Psoas muscle (tissue), 8 donors: ENCODE data around the gene COL19A1. TPM values are rescaled to one million over a fixed set of nuclear protein-coding genes. Genes with fewer than 3 reads are reported as not detected.

ENCODE experiments used
- ATAC-seq, 4 donors: fragments of 200-7000 bp; cut with Tn5 transposase; one replicate each; pipeline ENCODE4 v1.9.1; 2020; ENCODE audit warnings: moderate library complexity in 3 of 4, mild to moderate bottlenecking in 2 of 4
- DNase-seq, 2 donors: peaks; one replicate each; pipeline ENCODE4 v3.0.0-alpha.2; 2020
- H3K27ac ChIP-seq: fragments of 200-600 bp; one replicate; pipeline ENCODE4 v1.8.0; 2022
- H3K27me3 ChIP-seq, 3 donors: fragments of 200-600 bp in 1 of 3; one replicate each; pipeline versions ENCODE4 v1.6.1 to v1.8.0; 2013 to 2022; ENCODE audit warnings: low read length in 2 of 3, mild to moderate bottlenecking in 2 of 3, moderate library complexity in 1 of 3; ENCODE audit not compliant: insufficient read depth in 3 of 3
- H3K36me3 ChIP-seq, 2 donors: fragments of 200-600 bp in 1 of 2; one replicate each; pipeline versions ENCODE4 v1.6.1 to v1.8.0; 2013 to 2022; ENCODE audit warnings: low read depth in 1 of 2, mild to moderate bottlenecking in 1 of 2, moderate library complexity in 1 of 2; ENCODE audit not compliant: insufficient read depth in 1 of 2
- H3K4me1 ChIP-seq: fragments of 200-600 bp; one replicate; pipeline ENCODE4 v1.8.0; 2022
- H3K4me3 ChIP-seq: fragments of 200-600 bp; one replicate; pipeline ENCODE4 v1.8.0; 2022; ENCODE audit warnings: mild to moderate bottlenecking
- H3K9me3 ChIP-seq: fragments of 200-600 bp; one replicate; pipeline ENCODE4 v1.8.0; 2022
- WGBS, 3 donors: extraction: QIAGEN DNeasy Blood & Tissue Kit; methylation state at CpG; one replicate each; pipeline versions ENCODE4 v1.1.6 to v1.1.7; 2013; 5-methylcytosine and 5-hydroxymethylcytosine counted together
- intact Hi-C, 2 donors: fragments of 100-400 bp; cut with DNase I; formaldehyde crosslinking; loops; one replicate each; pipeline versions ENCODE4 v1.11.0 to v1.14.2; 2022
- polyA plus RNA-seq, 3 donors: library from polyadenylated mRNA; stranded (reverse); fragments of 200-250 nt; gene quantifications; one replicate each; pipeline ENCODE4 v1.2.3, GENCODE V29; 2013
- total RNA-seq, 4 donors: library from RNA; stranded (reverse); fragmentation: NEBNext Ultra II Directional in 2 of 4; extraction: Animal tissue kit (Norgen Biotek cat#: 25700) in 2 of 4; gene quantifications; one replicate each; pipeline versions ENCODE4 v1.2.1 to v1.2.4, GENCODE V29; 2021 to 2023
- TF ChIP-seq, protein P1 (sequence below): fragments of 200-600 bp; IDR thresholded peaks from one replicate; pipeline ENCODE4 v1.8.0; 2022; ENCODE audit warnings: antibody characterized with exemption
- donor health status: healthy with polysubstance abuse.
- donor health status: DM: no; HTN: no; CAD: no; lungs with moderate emphysema.
- donor health status: Bipolar disorder and iron deficiency.
- donor health status: healthy.
- donor health status: DM: yes; HTN: yes; CAD: no.
- donor health status: DM: no; HTN: no; CAD: no.
- donor health status: DM: no; HTN: no; CAD: no.
- donor health status: DM: yes; HTN: yes; CAD: no.

The COL19A1 gene
- total and polyA plus RNA-seq, 7 donors = 0.01 to 10.3 (median 0.33) TPM

DNA sequence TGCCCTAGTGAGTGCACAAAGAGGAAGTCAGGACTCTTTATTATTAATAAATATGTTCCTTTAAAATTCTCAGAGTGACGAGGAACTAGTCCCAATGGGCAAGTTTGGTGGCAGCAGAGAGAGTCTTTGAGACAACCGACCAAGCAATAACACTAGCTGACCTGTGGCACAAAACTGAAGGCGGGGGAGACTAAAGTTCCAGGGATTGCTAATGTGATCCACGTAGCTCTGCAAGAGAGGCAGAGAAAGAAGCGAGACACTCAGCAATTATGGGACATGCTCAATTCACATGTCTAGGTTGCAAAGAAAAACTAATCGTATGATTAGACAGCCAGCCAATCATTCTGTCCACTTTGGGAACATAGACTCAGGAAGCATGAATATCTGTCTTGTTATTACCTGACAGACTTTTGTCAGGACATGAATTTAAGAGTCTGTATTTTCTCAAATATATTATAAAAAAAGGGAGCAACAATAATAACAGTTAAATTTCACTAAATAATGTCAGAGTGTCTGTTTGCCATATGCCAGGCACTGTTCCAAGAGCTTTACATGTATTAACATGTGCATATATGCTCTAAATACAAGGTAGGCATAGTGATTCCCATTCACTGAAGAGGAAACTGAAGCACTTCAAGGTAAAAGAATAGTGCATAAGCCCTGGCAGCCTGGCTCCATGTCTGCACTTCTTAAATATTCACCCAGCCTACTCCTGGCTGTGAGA is 355.5 kb downstream of the COL19A1 start:
- H3K9me3 ChIP-seq = no peaks in the 10 kb centered on the region
- intact Hi-C loops = loop anchor here (5.0 to 10.0 kb wide), 2 partner anchors 145 to 793 kb away; no protein-coding TSS in a partner anchor

DNA sequence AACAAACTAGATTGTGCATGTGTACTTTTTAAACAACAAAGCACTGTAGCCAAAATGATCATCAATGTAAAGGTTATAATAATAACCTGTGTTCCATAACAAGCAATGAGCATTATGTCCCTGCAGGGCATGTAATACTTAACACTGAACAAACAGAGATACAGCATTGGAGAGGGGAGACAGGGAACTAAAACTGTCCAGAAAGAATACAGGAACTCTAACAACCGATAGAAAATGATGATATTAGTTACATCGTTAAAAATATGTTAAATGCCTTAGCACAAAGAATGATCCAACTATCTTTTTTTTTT is 356.0 kb downstream of the COL19A1 start:
- no peaks in the 10 kb centered on the region for H3K27me3 ChIP-seq
- no peaks in the 10 kb centered on the region for H3K9me3 ChIP-seq
- H3K27ac ChIP-seq = no peak overlapping the region
- no peak overlapping the region for H3K4me3 ChIP-seq
- TF ChIP-seq, protein P1, sequence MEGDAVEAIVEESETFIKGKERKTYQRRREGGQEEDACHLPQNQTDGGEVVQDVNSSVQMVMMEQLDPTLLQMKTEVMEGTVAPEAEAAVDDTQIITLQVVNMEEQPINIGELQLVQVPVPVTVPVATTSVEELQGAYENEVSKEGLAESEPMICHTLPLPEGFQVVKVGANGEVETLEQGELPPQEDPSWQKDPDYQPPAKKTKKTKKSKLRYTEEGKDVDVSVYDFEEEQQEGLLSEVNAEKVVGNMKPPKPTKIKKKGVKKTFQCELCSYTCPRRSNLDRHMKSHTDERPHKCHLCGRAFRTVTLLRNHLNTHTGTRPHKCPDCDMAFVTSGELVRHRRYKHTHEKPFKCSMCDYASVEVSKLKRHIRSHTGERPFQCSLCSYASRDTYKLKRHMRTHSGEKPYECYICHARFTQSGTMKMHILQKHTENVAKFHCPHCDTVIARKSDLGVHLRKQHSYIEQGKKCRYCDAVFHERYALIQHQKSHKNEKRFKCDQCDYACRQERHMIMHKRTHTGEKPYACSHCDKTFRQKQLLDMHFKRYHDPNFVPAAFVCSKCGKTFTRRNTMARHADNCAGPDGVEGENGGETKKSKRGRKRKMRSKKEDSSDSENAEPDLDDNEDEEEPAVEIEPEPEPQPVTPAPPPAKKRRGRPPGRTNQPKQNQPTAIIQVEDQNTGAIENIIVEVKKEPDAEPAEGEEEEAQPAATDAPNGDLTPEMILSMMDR = no peak
- H3K36me3 ChIP-seq = no peaks in the 10 kb centered on the region
- H3K4me1 ChIP-seq = no peaks in the 10 kb centered on the region
- intact Hi-C loops = loop anchor here (5.0 to 10.0 kb wide), 2 partner anchors 145 to 792 kb away; no protein-coding TSS in a partner anchor
- DNase-seq (no peak), ATAC-seq (no peak)
- 74 to 80% (median 79%) methylated on average over 2 of the region's 2 CpGs for WGBS, 3 donors

More for the DNA sequence above, 355.5 kb downstream of the COL19A1 start:
- Histone ChIP-seq H3K4me1 (no peaks in the 10 kb centered on the region), H3K36me3 (no peaks in the 10 kb centered on the region), H3K4me3 (no peak overlapping the region), H3K27me3 (no peaks in the 10 kb centered on the region), H3K27ac (no peak overlapping the region)
- ATAC-seq (no peak), DNase-seq (no peak)
- 65 to 74% (median 65%) methylated on average over 6 of the region's 6 CpGs for WGBS, 3 donors
- TF ChIP-seq, protein P1 = no peak

GRCh38 chr6:70225055-70225454 is 358.7 kb downstream of the COL19A1 start:
- H3K27me3 ChIP-seq = no peaks in the 10 kb centered on the region
- no peak overlapping the region for H3K4me3 ChIP-seq
- TF ChIP-seq, protein P1 = no peak
- intact Hi-C loops = loop anchor here in 1 of 2 donors (10.0 kb wide), 1 partner anchor 790 kb away; no protein-coding TSS in a partner anchor
- no peaks in the 10 kb centered on the region for H3K4me1 ChIP-seq
- DNase-seq = no peak
- no peak for ATAC-seq
- H3K27ac ChIP-seq = no peak overlapping the region
- 50 to 67% (median 56%) methylated on average over 2 of the region's 2 CpGs for WGBS, 3 donors
- no peaks in the 10 kb centered on the region for H3K36me3 ChIP-seq
- no peaks in the 10 kb centered on the region for H3K9me3 ChIP-seq

DNA sequence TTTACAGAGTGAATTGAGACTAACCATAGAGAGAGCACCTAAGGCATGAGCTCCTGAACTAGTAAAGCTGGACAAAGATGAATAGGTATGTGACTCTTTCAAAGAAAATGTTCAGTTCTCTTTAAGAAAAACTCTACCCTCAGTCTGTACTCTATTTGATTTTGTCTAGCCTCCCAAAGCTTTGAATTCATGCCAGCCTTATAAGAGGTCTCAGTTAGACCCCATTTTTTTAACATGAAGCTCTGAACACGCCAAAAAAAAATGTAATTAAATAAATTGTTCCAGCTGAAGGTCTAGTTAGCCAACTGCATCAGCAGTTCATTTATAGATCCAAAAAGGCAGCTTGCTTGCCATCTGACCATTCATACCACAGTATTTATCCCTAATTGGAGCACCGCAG is 365.0 kb downstream of the COL19A1 start:
- H3K9me3 ChIP-seq = no peaks in the 10 kb centered on the region
- H3K4me1 ChIP-seq = no peaks in the 10 kb centered on the region
- no peaks in the 10 kb centered on the region for H3K27me3 ChIP-seq
- H3K4me3 ChIP-seq = no peak overlapping the region
- H3K36me3 ChIP-seq = no peaks in the 10 kb centered on the region
- TF ChIP-seq, protein P1 = no peak
- no peak for DNase-seq
- 55 to 68% (median 66%) methylated on average over 2 of the region's 2 CpGs for WGBS, 3 donors
- intact Hi-C loops = no loop called here
- no peak for ATAC-seq
- no peak overlapping the region for H3K27ac ChIP-seq
